Upper lobe of left lung (tissue), 4 donors: ENCODE results near the gene NIT1.

Experiments
- CTCF ChIP-seq, 6 experiments: fragments of 450-650 bp in 4 of 6; fragments of 200-600 bp in 2 of 6; sonication (generic) in 2 of 6; IDR thresholded peaks; one replicate each; pipeline ENCODE4 v1.5.1; 2016 to 2019; ENCODE audit warnings: antibody characterized with exemption in 6 of 6
- EP300 ChIP-seq, 4 donors: sonication (generic); formaldehyde crosslinking; IDR thresholded peaks; one replicate each; pipeline ENCODE4 v1.5.1; 2017; ENCODE audit warnings: antibody characterized with exemption in 4 of 4, control low read depth in 2 of 4
- POLR2A ChIP-seq, 4 donors: fragments of 450-650 bp; IDR thresholded peaks; one replicate each; pipeline ENCODE4 v1.5.1; 2016 to 2017; ENCODE audit warnings: antibody characterized with exemption in 4 of 4, mild to moderate bottlenecking in 2 of 4
- POLR2AphosphoS5 ChIP-seq, 2 donors: sonication (generic); formaldehyde crosslinking; IDR thresholded peaks; one replicate each; pipeline ENCODE4 v1.5.1; 2017; ENCODE audit warnings: antibody characterized with exemption in 2 of 2

GRCh38 chr1:161128591-161129420 lies 10.9 kb downstream of the NIT1 start:
- TF ChIP-seq CTCF (IDR thresholded peaks at IDR 0.05) (no peak), POLR2AphosphoS5 (IDR thresholded peaks at IDR 0.05) (no peak), POLR2A (IDR thresholded peaks at IDR 0.05) (no peak), EP300 (IDR thresholded peaks at IDR 0.05) (no peak)
